ENCODE results near the gene TENT4A.

The TENT4A gene

DNA sequence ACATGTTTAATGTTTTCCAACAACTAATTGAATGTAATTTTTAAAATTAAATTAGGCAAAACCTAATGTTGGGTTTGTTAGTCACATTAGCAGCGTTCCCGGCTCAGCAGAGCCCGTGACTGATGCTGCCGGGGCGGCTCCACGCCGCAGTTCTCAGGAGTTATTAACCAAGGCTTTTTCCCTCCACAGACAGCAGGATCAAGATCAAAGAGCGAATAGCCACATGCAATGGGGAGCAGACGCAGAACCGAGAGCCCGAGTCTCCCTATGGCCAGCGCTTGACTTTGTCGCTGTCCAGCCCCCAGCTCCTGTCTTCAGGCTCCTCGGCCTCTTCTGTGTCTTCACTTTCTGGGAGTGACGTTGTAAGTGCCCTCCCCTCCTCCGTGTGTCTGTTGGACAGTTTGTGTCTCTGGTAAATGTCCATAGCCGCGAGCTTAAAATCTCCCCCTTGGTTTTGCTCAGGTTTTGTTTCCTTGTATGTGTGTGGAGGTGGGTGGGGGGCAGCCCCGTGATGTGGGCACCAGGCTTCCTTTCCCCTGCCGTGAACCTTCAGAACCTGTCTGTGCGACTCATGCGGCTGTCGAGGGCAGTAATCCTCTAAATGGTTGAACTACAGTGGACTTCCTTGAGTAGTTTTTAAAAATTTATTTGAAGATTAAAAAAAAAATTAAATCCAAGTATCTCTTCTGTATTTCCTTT, 37.1 kb downstream of the TENT4A start:
- Histone ChIP-seq H2BK15ac (ENCODE audit: low read length) (no peak overlapping the region), H3K4me1 (ENCODE audit: control insufficient read depth in 2 of 2, insufficient read depth in 1 of 2, low read depth in 1 of 2, low read length in 2 of 2) (no peaks in the 10 kb centered on the region), H3K14ac (ENCODE audit: low read length) (no peak overlapping the region), H2BK120ac (ENCODE audit: low read depth, low read length) (no peak overlapping the region), H3K79me1 (ENCODE audit: low read depth, low read length) (peaks cover 11% of the 10 kb centered on the region), H3K36me3 (replicated peaks in 1 of 2; ENCODE audit: control insufficient read depth in 2 of 2, insufficient read depth in 2 of 2, low read length in 2 of 2) (peaks cover 38 to 100% of the 10 kb centered on the region in 2 donors), H4K91ac (ENCODE audit: low read depth, low read length, poor library complexity) (no peak overlapping the region), H2BK12ac (ENCODE audit: low read length) (no peak overlapping the region), H3K4me2 (ENCODE audit: insufficient read depth, low read length, poor library complexity, severe bottlenecking) (no peak overlapping the region), H3K9ac (ENCODE audit: low read depth, low read length, poor library complexity) (no peak overlapping the region), H3K4ac (ENCODE audit: low read length) (no peak overlapping the region), H4K8ac (ENCODE audit: low read depth, low read length) (no peak overlapping the region), H3K18ac (ENCODE audit: low read length) (no peak overlapping the region), H3K27ac (replicated peaks; ENCODE audit: low read length) (no peak overlapping the region), H3K4me3 (ENCODE audit: low read length in 2 of 2) (no peak overlapping the region), H3K9me3 (replicated peaks in 1 of 2; ENCODE audit: control insufficient read depth in 2 of 2, insufficient read depth in 1 of 2, low read depth in 1 of 2, low read length in 2 of 2) (no peaks in the 10 kb centered on the region), H3K23ac (ENCODE audit: low read depth, low read length, poor library complexity) (no peak overlapping the region), H2AFZ (ENCODE audit: low read length) (no peak overlapping the region), H2AK5ac (ENCODE audit: low read depth, low read length) (no peak overlapping the region), H3K27me3 (ENCODE audit: control insufficient read depth in 3 of 3, insufficient read depth in 3 of 3, low read depth in 1 of 3, low read length in 3 of 3) (no peaks in the 10 kb centered on the region), H2BK5ac (ENCODE audit: low read length) (no peak overlapping the region)
- DNase-seq (ENCODE audit: low spot score): no peak
- whole genome bisulfite sequencing, 2 donors (ENCODE audit: extremely low coverage in 2 of 2, insufficient read length in 2 of 2, insufficient replicate concordance in 1 of 2): no CpG with 5 or more reads among the region's 23 CpGs

DNA sequence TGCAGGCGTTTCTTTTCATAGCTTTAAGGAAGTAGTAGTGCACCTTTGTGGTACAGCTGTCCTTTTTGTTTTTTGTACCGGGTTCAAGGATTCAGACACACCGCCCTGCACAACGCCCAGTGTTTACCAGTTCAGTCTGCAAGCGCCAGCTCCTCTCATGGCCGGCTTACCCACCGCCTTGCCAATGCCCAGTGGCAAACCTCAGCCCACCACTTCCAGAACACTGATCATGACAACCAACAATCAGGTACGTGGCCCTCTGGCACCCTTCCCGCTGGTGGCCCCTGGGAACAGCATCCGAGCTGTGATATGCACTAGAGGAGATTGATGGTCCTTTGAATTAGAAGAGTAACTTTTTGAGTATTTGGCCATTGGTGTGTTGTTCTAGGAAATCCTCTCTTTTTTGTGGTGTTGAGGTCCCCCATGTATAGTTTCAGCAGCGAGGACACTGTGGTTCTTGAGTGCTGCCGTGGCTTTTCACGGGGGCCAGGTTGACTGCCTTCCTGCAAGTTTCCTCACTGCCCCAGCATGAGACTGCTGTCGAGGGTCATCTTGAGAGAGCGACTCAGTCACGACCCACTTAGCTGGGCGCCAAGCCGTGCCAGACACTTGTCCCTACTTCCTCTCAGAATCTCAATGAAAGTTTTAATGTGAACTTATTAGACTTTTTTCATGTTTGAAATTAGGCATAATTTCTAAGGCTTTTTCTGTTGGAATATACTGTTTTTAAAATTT, 37.9 kb downstream of the TENT4A start:
- Histone ChIP-seq H3K14ac (ENCODE audit: low read length) (no peak overlapping the region), H2BK15ac (ENCODE audit: low read length) (no peak overlapping the region), H3K27ac (replicated peaks; ENCODE audit: low read length) (no peak overlapping the region), H4K91ac (ENCODE audit: low read depth, low read length, poor library complexity) (no peak overlapping the region), H2BK12ac (ENCODE audit: low read length) (no peak overlapping the region), H4K8ac (ENCODE audit: low read depth, low read length) (no peak overlapping the region), H2AK5ac (ENCODE audit: low read depth, low read length) (no peak overlapping the region), H3K9ac (ENCODE audit: low read depth, low read length, poor library complexity) (no peak overlapping the region), H3K27me3 (ENCODE audit: control insufficient read depth in 3 of 3, insufficient read depth in 3 of 3, low read depth in 1 of 3, low read length in 3 of 3) (no peaks in the 10 kb centered on the region), H2BK120ac (ENCODE audit: low read depth, low read length) (no peak overlapping the region), H3K4me2 (ENCODE audit: insufficient read depth, low read length, poor library complexity, severe bottlenecking) (no peak overlapping the region), H2BK5ac (ENCODE audit: low read length) (no peak overlapping the region), H3K18ac (ENCODE audit: low read length) (no peak overlapping the region), H3K36me3 (replicated peaks in 1 of 2; ENCODE audit: control insufficient read depth in 2 of 2, insufficient read depth in 2 of 2, low read length in 2 of 2) (peaks cover 38 to 100% of the 10 kb centered on the region in 2 donors), H3K79me1 (ENCODE audit: low read depth, low read length) (peaks cover 11% of the 10 kb centered on the region), H3K9me3 (replicated peaks in 1 of 2; ENCODE audit: control insufficient read depth in 2 of 2, insufficient read depth in 1 of 2, low read depth in 1 of 2, low read length in 2 of 2) (no peaks in the 10 kb centered on the region), H3K23ac (ENCODE audit: low read depth, low read length, poor library complexity) (no peak overlapping the region), H2AFZ (ENCODE audit: low read length) (no peak overlapping the region), H3K4ac (ENCODE audit: low read length) (no peak overlapping the region), H3K4me3 (ENCODE audit: low read length in 2 of 2) (no peak overlapping the region), H3K4me1 (ENCODE audit: control insufficient read depth in 2 of 2, insufficient read depth in 1 of 2, low read depth in 1 of 2, low read length in 2 of 2) (no peaks in the 10 kb centered on the region)
- no peak for DNase-seq (ENCODE audit: low spot score)
- no CpG with 5 or more reads among the region's 18 CpGs for WGBS, 2 donors (ENCODE audit: extremely low coverage in 2 of 2, insufficient read length in 2 of 2, insufficient replicate concordance in 1 of 2)

DNA sequence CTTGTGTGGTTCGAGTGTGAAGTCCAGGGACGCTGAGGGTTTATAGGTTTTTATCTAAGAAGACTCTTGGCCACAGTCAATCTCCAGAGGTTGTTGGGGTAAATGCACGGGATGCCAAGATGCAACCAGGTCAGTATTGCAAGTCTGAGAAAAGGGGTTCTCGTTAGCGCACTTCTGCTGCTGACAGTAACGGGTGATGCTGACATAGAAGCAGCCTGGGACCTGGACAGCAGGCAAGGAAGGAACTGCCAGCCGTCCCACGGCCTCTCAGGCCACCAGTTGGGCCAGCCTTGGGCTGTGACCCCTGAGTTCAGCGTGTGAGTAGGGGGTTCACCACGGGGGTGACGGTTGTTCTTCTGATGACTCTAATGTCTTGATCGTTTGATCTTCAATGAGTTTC, 39.0 kb downstream of the TENT4A start:
- no peak overlapping the region for H2AFZ ChIP-seq (ENCODE audit: low read length)
- H3K23ac ChIP-seq (ENCODE audit: low read depth, low read length, poor library complexity): no peak overlapping the region
- H2AK5ac ChIP-seq (ENCODE audit: low read depth, low read length): no peak overlapping the region
- no peak overlapping the region for H3K4me3 ChIP-seq (ENCODE audit: low read length in 2 of 2)
- H3K4me1 ChIP-seq (ENCODE audit: control insufficient read depth in 2 of 2, insufficient read depth in 1 of 2, low read depth in 1 of 2, low read length in 2 of 2): no peaks in the 10 kb centered on the region
- no peak overlapping the region for H2BK12ac ChIP-seq (ENCODE audit: low read length)
- H4K91ac ChIP-seq (ENCODE audit: low read depth, low read length, poor library complexity): no peak overlapping the region
- H3K4ac ChIP-seq (ENCODE audit: low read length): no peak overlapping the region
- H4K8ac ChIP-seq (ENCODE audit: low read depth, low read length): no peak overlapping the region
- no CpG with 5 or more reads among the region's 12 CpGs for WGBS, 2 donors (ENCODE audit: extremely low coverage in 2 of 2, insufficient read length in 2 of 2, insufficient replicate concordance in 1 of 2)
- H3K27ac ChIP-seq (replicated peaks; ENCODE audit: low read length): no peak overlapping the region
- no peak overlapping the region for H2BK15ac ChIP-seq (ENCODE audit: low read length)
- H3K4me2 ChIP-seq (ENCODE audit: insufficient read depth, low read length, poor library complexity, severe bottlenecking): no peak overlapping the region
- H3K18ac ChIP-seq (ENCODE audit: low read length): no peak overlapping the region
- H3K27me3 ChIP-seq (ENCODE audit: control insufficient read depth in 3 of 3, insufficient read depth in 3 of 3, low read depth in 1 of 3, low read length in 3 of 3): no peaks in the 10 kb centered on the region
- peaks cover 40 to 100% of the 10 kb centered on the region in 2 donors for H3K36me3 ChIP-seq (replicated peaks in 1 of 2; ENCODE audit: control insufficient read depth in 2 of 2, insufficient read depth in 2 of 2, low read length in 2 of 2)
- H3K14ac ChIP-seq (ENCODE audit: low read length): no peak overlapping the region
- no peak overlapping the region for H2BK120ac ChIP-seq (ENCODE audit: low read depth, low read length)
- no peak overlapping the region for H3K9ac ChIP-seq (ENCODE audit: low read depth, low read length, poor library complexity)
- no peaks in the 10 kb centered on the region for H3K9me3 ChIP-seq (replicated peaks in 1 of 2; ENCODE audit: control insufficient read depth in 2 of 2, insufficient read depth in 1 of 2, low read depth in 1 of 2, low read length in 2 of 2)
- DNase-seq (ENCODE audit: low spot score): no peak
- H3K79me1 ChIP-seq (ENCODE audit: low read depth, low read length): peaks cover 11% of the 10 kb centered on the region
- no peak overlapping the region for H2BK5ac ChIP-seq (ENCODE audit: low read length)

DNA sequence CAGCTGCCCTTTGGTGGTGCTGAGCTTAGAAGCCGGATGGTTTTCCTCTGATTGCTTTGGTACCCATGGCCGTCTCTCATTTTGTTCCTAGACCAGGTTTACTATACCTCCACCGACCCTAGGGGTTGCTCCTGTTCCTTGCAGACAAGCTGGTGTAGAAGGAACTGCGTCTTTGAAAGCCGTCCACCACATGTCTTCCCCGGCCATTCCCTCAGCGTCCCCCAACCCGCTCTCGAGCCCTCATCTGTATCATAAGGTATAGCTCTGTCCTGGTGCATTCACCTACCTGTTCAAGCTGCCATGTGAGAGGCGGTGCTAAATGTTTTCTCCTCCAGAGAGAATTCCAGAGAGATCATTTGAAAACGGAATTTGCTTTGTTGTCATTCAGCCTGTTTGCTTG, 39.5 kb downstream of the TENT4A start:
- no CpG with 5 or more reads among the region's 11 CpGs for WGBS, 2 donors (ENCODE audit: extremely low coverage in 2 of 2, insufficient read length in 2 of 2, insufficient replicate concordance in 1 of 2)
- no peak overlapping the region for H2BK12ac ChIP-seq (ENCODE audit: low read length)
- no peak overlapping the region for H3K14ac ChIP-seq (ENCODE audit: low read length)
- H2BK15ac ChIP-seq (ENCODE audit: low read length): no peak overlapping the region
- no peak overlapping the region for H3K9ac ChIP-seq (ENCODE audit: low read depth, low read length, poor library complexity)
- H3K27me3 ChIP-seq (ENCODE audit: control insufficient read depth in 3 of 3, insufficient read depth in 3 of 3, low read depth in 1 of 3, low read length in 3 of 3): no peaks in the 10 kb centered on the region
- no peak overlapping the region for H3K18ac ChIP-seq (ENCODE audit: low read length)
- H3K27ac ChIP-seq (replicated peaks; ENCODE audit: low read length): no peak overlapping the region
- H3K23ac ChIP-seq (ENCODE audit: low read depth, low read length, poor library complexity): no peak overlapping the region
- H4K8ac ChIP-seq (ENCODE audit: low read depth, low read length): no peak overlapping the region
- H3K4ac ChIP-seq (ENCODE audit: low read length): no peak overlapping the region
- H2AFZ ChIP-seq (ENCODE audit: low read length): no peak overlapping the region
- H3K4me3 ChIP-seq (ENCODE audit: low read length in 2 of 2): no peak overlapping the region
- H2BK5ac ChIP-seq (ENCODE audit: low read length): no peak overlapping the region
- H3K4me2 ChIP-seq (ENCODE audit: insufficient read depth, low read length, poor library complexity, severe bottlenecking): no peak overlapping the region
- H3K9me3 ChIP-seq (replicated peaks in 1 of 2; ENCODE audit: control insufficient read depth in 2 of 2, insufficient read depth in 1 of 2, low read depth in 1 of 2, low read length in 2 of 2): no peaks in the 10 kb centered on the region
- no peak overlapping the region for H2BK120ac ChIP-seq (ENCODE audit: low read depth, low read length)
- no peak overlapping the region for H4K91ac ChIP-seq (ENCODE audit: low read depth, low read length, poor library complexity)
- peaks cover 11% of the 10 kb centered on the region for H3K79me1 ChIP-seq (ENCODE audit: low read depth, low read length)
- peaks cover 40 to 100% of the 10 kb centered on the region in 2 donors for H3K36me3 ChIP-seq (replicated peaks in 1 of 2; ENCODE audit: control insufficient read depth in 2 of 2, insufficient read depth in 2 of 2, low read length in 2 of 2)
- no peaks in the 10 kb centered on the region for H3K4me1 ChIP-seq (ENCODE audit: control insufficient read depth in 2 of 2, insufficient read depth in 1 of 2, low read depth in 1 of 2, low read length in 2 of 2)
- no peak for DNase-seq (ENCODE audit: low spot score)
- H2AK5ac ChIP-seq (ENCODE audit: low read depth, low read length): no peak overlapping the region
